HuH-7.5 (cell line): ENCODE results near the gene SLC24A4.

Experiments
- DNase-seq: peaks from one replicate; pipeline ENCODE4 v3.0.0; 2011; ENCODE audit warnings: low spot score

SLC24A4 gene

GRCh38 chr14:92404018-92404417 is 81.1 kb downstream of the SLC24A4 start:
- no peak for DNase-seq

- no peak for DNase-seq
Measured at GRCh38 chr14:92404421-92404820, 81.5 kb downstream of the SLC24A4 start.

DNA sequence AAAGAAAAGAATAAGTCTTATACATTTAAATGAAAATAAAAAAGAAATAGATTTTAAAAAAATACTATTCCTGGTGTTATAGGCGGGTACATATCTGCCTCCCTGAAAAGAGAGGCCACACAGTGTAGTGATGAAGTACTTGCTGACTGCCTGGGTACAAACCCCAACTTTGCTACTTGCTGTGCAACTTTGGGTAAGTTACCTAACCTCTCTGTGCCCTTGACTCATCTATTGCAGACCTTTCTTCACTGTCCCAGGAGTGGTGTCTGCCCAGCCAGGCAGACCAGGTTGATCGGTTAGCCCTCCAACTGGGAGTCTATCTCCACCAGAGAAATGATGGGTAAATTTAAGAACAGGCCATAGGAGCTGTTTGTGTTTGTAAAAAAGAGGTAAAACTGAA is 82.0 kb downstream of the SLC24A4 start:
- no peak for DNase-seq

- no peak for DNase-seq
Measured at GRCh38 chr14:92407410-92407809, 84.4 kb downstream of the SLC24A4 start.

- no peak for DNase-seq
Measured at GRCh38 chr14:92409043-92409442, 86.1 kb downstream of the SLC24A4 start.

DNA sequence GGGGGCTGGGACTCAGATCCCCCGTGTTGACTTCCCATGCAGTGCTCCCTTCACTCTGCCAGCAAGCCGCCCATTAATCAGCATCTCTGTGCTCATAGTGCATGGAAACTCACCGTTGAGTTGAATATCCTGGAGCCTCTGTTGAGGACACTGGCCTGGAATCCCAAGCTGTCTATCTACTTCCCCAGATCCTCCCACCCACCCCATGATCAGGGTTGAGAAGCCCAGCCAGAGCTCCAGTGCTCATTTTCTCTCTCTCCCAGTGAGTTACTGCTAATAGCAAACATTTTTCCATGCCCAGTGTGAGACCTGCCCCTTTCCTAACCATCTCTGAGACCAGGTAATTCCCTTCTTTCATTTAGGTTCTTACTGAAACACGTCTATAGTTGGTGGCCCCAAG is 88.2 kb downstream of the SLC24A4 start:
- DNase-seq, result no peak

DNA sequence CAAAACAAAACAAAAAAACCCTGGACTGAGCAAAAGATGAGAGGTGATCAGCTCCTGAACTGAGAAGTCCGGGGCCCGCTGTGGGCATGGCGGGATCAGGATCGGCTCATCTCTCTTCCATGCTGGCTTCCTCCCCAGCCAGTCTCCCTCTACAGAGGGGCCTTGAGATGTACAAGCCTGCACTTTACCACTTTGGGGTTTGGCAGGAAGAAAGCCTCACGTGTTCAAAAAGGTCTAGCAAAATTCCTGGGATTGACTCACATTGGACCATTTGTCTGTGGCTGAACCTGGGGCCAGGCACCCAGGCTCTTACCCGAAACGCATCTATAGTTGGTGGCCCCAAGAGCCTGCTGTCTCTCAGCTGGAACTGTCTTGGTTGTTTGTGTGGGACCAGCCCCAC is 89.0 kb downstream of the SLC24A4 start:
- no peak for DNase-seq

DNA sequence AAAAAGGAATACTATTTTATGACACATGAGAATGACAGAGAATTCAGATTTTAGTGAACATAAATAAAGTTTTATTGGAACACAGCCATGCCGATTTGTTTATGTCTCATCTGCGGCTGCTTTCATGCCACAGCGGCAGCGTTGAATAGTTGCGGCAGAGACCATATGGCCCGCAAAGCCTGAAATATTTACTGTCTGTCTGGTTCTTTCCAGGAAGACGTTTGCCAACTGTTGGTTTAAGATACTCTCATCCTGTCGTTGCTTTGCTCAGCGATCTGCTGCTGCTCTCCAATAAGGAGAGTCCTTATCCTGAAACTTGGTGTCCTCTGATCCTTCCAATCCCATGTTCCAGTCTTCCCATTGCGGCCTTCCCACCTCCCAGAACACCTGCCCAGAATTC is 89.9 kb downstream of the SLC24A4 start:
- DNase-seq, result no peak

- no peak for DNase-seq
Measured at GRCh38 chr14:92413379-92413778, 90.4 kb downstream of the SLC24A4 start.

DNA sequence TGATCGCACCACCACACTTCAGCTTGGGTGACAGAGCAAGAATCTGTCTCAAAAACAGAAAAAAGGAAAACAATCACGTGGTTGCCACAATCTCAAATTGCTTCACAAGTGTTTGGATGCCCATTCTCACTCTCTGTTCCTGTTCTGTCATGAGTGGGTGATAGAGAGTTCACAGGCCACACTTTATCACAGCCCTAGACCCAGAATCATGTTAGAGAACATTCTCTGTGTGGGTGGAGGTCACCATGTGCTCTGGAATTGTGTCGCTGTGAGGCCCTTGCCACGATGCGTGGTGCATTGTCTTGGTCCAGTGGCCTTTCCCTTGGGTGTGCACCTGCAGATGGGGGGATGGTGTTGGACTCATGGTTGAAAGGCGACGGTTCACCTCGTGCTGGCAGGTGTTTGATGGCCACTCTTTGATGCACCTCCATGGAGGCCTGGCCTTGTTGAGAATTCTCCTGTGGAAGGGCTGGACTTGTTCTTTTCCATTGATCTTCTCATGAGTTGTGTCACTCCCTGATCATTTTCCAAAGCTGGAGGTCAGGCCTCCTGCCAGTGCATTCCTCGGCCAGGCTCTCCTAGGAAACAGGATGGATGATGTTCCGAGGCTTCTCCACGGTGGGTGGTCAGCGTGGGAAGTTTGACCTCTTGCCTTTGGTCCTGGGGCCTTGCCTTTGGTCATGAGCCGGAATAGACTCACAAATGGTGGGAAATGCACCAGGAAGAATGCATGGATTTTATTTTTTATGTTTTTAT is 91.9 kb downstream of the SLC24A4 start:
- no peak for DNase-seq

- DNase-seq, result no peak
Measured at GRCh38 chr14:92415969-92416368, 93.0 kb downstream of the SLC24A4 start.

GRCh38 chr14:92416544-92416943 is 93.6 kb downstream of the SLC24A4 start:
- DNase-seq, result no peak

- DNase-seq, result no peak
Measured at GRCh38 chr14:92417759-92418158, 94.8 kb downstream of the SLC24A4 start.

- no peak for DNase-seq
Measured at GRCh38 chr14:92421751-92422150, 98.8 kb downstream of the SLC24A4 start.

- DNase-seq, result no peak
Measured at GRCh38 chr14:92425101-92425500, 102.1 kb downstream of the SLC24A4 start.

DNA sequence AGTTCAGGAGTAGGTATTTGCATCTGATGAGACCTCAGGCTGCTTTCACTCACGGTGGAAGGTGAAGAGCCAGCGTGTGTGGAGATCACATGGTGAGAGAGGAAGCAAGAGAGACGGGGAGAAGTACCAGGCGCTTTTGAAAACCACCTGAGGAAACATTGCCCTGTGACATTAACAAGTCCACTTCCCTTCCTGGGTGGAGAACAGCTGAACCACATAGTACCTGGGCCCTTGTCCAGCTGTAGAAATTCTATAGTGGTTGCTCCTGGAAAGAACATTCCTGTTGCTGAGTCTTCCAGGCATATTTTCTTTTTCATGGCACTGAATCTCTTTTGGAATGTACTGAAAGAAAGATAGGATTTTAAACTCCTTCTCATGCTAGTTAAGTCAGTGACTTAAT is 103.3 kb downstream of the SLC24A4 start:
- DNase-seq, result no peak

- DNase-seq, result no peak
Measured at GRCh38 chr14:92427096-92427495, 104.1 kb downstream of the SLC24A4 start.

- DNase-seq, result no peak
Measured at GRCh38 chr14:92430686-92431085, 107.7 kb downstream of the SLC24A4 start.

DNA sequence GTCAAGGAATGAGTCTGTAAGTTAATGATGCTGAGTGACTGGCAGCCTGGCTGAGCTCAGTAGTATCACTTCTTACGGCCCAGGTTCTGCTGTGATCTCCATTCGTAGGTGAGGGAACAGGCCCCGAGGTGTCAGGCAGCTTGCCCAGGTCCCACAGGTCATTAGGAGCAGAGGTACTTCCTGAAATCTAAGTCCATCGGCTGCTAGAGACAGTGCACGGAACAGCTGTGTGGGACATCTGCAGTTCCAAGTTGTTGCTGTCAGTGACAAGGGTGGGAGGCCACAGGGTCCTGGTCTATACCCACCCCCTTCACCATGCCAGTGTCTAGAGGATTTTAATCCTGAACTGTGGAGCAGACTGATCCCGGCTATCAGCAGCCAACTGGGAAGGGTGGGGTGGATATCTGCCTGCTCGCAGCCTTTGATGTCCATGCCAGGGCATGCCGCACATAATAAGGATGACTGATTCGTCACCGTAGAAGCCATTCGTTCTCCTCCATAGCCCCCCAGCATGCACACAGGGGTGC is 108.3 kb downstream of the SLC24A4 start:
- DNase-seq, result no peak

GRCh38 chr14:92433407-92433806 is 110.4 kb downstream of the SLC24A4 start:
- no peak for DNase-seq

- DNase-seq, result no peak
Measured at GRCh38 chr14:92435154-92435553, 112.2 kb downstream of the SLC24A4 start.

- no peak for DNase-seq
Measured at GRCh38 chr14:92436115-92436776, 113.3 kb downstream of the SLC24A4 start.

DNA sequence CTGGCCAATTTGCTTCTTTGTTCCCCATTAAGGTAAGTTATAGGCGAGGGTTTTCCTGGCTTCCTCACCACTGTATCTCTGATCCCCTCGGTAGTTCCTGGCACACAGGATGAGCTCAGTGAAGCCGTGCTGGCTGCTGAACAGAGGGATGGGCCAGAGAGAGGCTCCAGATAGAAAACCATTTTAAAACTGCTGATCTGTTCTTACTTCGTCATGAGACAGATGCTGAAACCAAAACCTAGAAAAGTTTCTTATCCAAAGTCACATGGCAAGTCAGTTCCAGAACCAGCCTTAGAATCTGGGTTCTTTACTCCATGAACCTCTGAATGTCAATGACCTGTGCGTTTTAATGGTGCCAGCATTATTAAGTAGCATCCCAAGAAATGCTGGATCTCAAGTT is 114.3 kb downstream of the SLC24A4 start:
- DNase-seq, result no peak
